HEK293T (cell line): ENCODE measurements around the gene PGAP3.

Source experiments
- FOXK2 ChIP-seq: fragments of 450-650 bp; IDR thresholded peaks from 2 replicates; pipeline ENCODE4 v1.6.1; 2016; ENCODE audit warnings: mild to moderate bottlenecking
- FOXM1 ChIP-seq: fragments of 450-650 bp; IDR thresholded peaks from 2 replicates; pipeline ENCODE4 v1.6.1; 2017; ENCODE audit warnings: mild to moderate bottlenecking, borderline replicate concordance
- HDGF ChIP-seq: fragments of 450-650 bp; IDR thresholded peaks from 2 replicates; pipeline ENCODE4 v1.6.1; 2017; ENCODE audit warnings: antibody characterized with exemption, borderline replicate concordance
- NFRKB ChIP-seq: fragments of 450-650 bp; IDR thresholded peaks from 2 replicates; pipeline ENCODE4 v1.6.1; 2016; ENCODE audit warnings: mild to moderate bottlenecking, moderate library complexity
- SP1 ChIP-seq: fragments of 450-650 bp; IDR thresholded peaks from 2 replicates; pipeline ENCODE4 v1.6.1; 2017
- TARDBP ChIP-seq: fragments of 450-650 bp; IDR thresholded peaks from 2 replicates; pipeline ENCODE4 v1.6.1; 2016
- ZNF384 ChIP-seq: fragments of 450-650 bp; IDR thresholded peaks from 2 replicates; pipeline ENCODE4 v1.6.1; 2016

DNA sequence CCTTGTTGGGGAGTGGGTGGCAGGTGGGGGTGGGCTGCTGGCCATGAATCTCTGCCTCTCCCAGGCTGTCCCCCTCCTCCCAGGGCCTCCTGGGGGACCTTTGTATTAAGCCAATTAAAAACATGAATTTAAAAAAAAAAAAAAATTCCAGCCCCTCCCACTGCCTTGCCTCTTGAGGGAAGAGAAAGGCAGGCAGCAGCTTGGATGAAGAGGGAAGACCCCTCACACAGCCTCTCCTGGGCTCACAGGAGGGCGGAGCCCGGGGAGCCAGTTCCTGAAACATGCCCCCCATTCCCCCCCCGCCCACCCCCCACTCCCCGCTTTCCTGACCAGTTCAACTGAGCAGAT is 24.5 kb downstream of the PGAP3 start:
- TF ChIP-seq NFRKB (no peak), FOXK2 (no peak), SP1 (no peak), HDGF (no peak), ZNF384 (no peak), FOXM1 (no peak), TARDBP (no peak)
